GM12878 (cell line): Measurements from ENCODE around the gene TTC17. TPM values are rescaled to one million over a fixed set of nuclear protein-coding genes. Genes with fewer than 3 reads are reported as not detected.

ENCODE experiments used
- ATAC-seq: fragments of 200-7000 bp; cut with Tn5 transposase; 3 replicates; pipeline ENCODE4 v1.9.1; 2020; ENCODE audit warnings: mild to moderate bottlenecking, moderate library complexity
- BruUV-seq: library from RNA; stranded (reverse); fragments of 400-500 nt; replicated peaks from 2 replicates; lab custom pipeline; 2021; lab: Mats Ljungman, UMichigan
- CTCF ChIA-PET: fragments of 300-600 bp; sonication (Branson Sonifier 250); formaldehyde crosslinking; extraction: SDS; loops from one replicate; lab custom pipeline; 2021; ENCODE audit warnings: inconsistent platforms; lab: Yijun Ruan, JAX
- POLR2A ChIA-PET: fragments of 350-600 bp; formaldehyde crosslinking; extraction: SDS; loops from one replicate; lab custom pipeline; 2021; ENCODE audit warnings: inconsistent platforms; lab: Charles Lee
- RAD21 ChIA-PET: fragments of 300-600 bp; sonication (Branson Sonifier 250); formaldehyde crosslinking; loops from one replicate; lab custom pipeline; 2023; ENCODE audit warnings: antibody characterized with exemption; ENCODE audit not compliant: unreplicated experiment; lab: Charles Lee
- SMC1A ChIA-PET: fragments of 300-600 bp; sonication (Branson Sonifier 250); formaldehyde crosslinking; loops from one replicate; lab custom pipeline; 2023; ENCODE audit not compliant: unreplicated experiment, uncharacterized antibody; lab: Charles Lee
- DNase-seq: peaks from one replicate; pipeline ENCODE4 v3.0.0-alpha.2; 2011; ENCODE audit warnings: low read depth, low spot score
- FAIRE-seq: peaks from 3 replicates; lab custom pipeline; 2011; peaks lifted over from hg19 to GRCh38; lab: Jason Lieb, UNC
- H2AFZ ChIP-seq: 2 replicates; pipeline ENCODE4 v1.6.0; 2011; ENCODE audit warnings: low read depth, low read length, control low read depth; ENCODE audit not compliant: control insufficient read depth
- H3K27ac ChIP-seq: 2 replicates; pipeline ENCODE4 v1.5.1; 2011; ENCODE audit warnings: control low read depth; ENCODE audit not compliant: control insufficient read depth, insufficient read depth
- H3K27me3 ChIP-seq, 2 experiments: replicated peaks in 1 of 2; 2 replicates each; pipeline versions ENCODE4 v1.6.0 to v1.6.1; 2011; ENCODE audit warnings: low read length in 1 of 2; ENCODE audit not compliant: control insufficient read depth in 2 of 2, insufficient read depth in 2 of 2
- H3K36me3 ChIP-seq, 2 experiments: 2 replicates each; pipeline ENCODE4 v1.5.1; 2011; ENCODE audit warnings: low read length in 1 of 2; ENCODE audit not compliant: control insufficient read depth in 2 of 2, insufficient read depth in 2 of 2
- H3K4me1 ChIP-seq: 2 replicates; pipeline ENCODE4 v1.6.1; 2011; ENCODE audit warnings: mild to moderate bottlenecking, low read length, moderate library complexity, mixed read lengths; ENCODE audit not compliant: control insufficient read depth, insufficient read depth
- H3K4me2 ChIP-seq: 2 replicates; pipeline ENCODE4 v1.6.0; 2011; ENCODE audit warnings: control low read depth; ENCODE audit not compliant: control insufficient read depth, insufficient read depth
- H3K4me3 ChIP-seq: fragments of 200-600 bp; sonication (generic); 2 replicates; pipeline ENCODE4 v1.5.1; 2016
- H3K79me2 ChIP-seq: 2 replicates; pipeline ENCODE4 v1.6.0; 2011; ENCODE audit warnings: low read length; ENCODE audit not compliant: control insufficient read depth, insufficient read depth
- H3K9ac ChIP-seq: 2 replicates; pipeline ENCODE4 v1.8.0; 2011; ENCODE audit warnings: low read length, control low read depth, mixed read lengths; ENCODE audit not compliant: control insufficient read depth, insufficient read depth
- H3K9me3 ChIP-seq: replicated peaks from 3 replicates; pipeline ENCODE4 v1.5.1; 2011; ENCODE audit warnings: mild to moderate bottlenecking, low read length; ENCODE audit not compliant: control insufficient read depth, insufficient read depth
- H4K20me1 ChIP-seq: 2 replicates; pipeline ENCODE4 v1.6.0; 2011; ENCODE audit not compliant: control insufficient read depth, insufficient read depth
- EGR1 ChIP-seq, 2 experiments: IDR thresholded peaks; 1 replicate in 1 of 2; 2 replicates in 1 of 2; pipeline ENCODE4 v1.6.1; 2011 to 2012; ENCODE audit warnings: low read depth in 2 of 2, low read length in 2 of 2, borderline replicate concordance in 1 of 2, mild to moderate bottlenecking in 1 of 2, moderate library complexity in 1 of 2
- MXI1 ChIP-seq: fragments of 150-350 bp; IDR thresholded peaks from 2 replicates; pipeline ENCODE4 v1.6.1; 2011; ENCODE audit warnings: low read depth, mild to moderate bottlenecking, inconsistent platforms, low read length, improper control_type of control experiment
- NFYB ChIP-seq: IDR thresholded peaks from 2 replicates; pipeline ENCODE4 v1.6.1; 2011; ENCODE audit warnings: low read depth, mild to moderate bottlenecking, low read length, improper control_type of control experiment, moderate library complexity; ENCODE audit not compliant: insufficient read depth
- PAX8 ChIP-seq: fragments of 450-650 bp; IDR thresholded peaks from 2 replicates; pipeline ENCODE4 v1.6.1; 2017; ENCODE audit warnings: mild to moderate bottlenecking, moderate library complexity
- RBBP5 ChIP-seq: fragments of 200-600 bp; sonication (generic); conservative IDR thresholded peaks from 2 replicates; pipeline ENCODE4 v1.6.1; 2016
- SMAD1 ChIP-seq: fragments of 450-650 bp; IDR thresholded peaks from 2 replicates; pipeline ENCODE4 v1.6.1; 2018; ENCODE audit warnings: mild to moderate bottlenecking, low read depth; ENCODE audit not compliant: partially characterized antibody
- SMC3 ChIP-seq: IDR thresholded peaks from 2 replicates; pipeline ENCODE4 v1.6.1; 2011; ENCODE audit warnings: low read length, improper control_type of control experiment, borderline replicate concordance
- TAF1 ChIP-seq: IDR thresholded peaks from 2 replicates; pipeline ENCODE4 v1.6.1; 2011; ENCODE audit warnings: mild to moderate bottlenecking, low read depth, low read length, borderline replicate concordance
- WGBS: methylation state at CpG from one replicate; pipeline ENCODE4 v1.1.6; 2016; ENCODE audit warnings: low lambda C conversion rate; ENCODE audit not compliant: insufficient replicate concordance, insufficient coverage; ENCODE audit errors: missing lambda C conversion rate; 5-methylcytosine and 5-hydroxymethylcytosine counted together
- in situ Hi-C: fragments of 300-500 bp; cut with MboI; formaldehyde crosslinking; loops from 9 replicates; pipeline ENCODE4 v1.14.3; 2018; ENCODE audit warnings: mixed read lengths
- intact Hi-C: fragments of 100-400 bp; cut with micrococcal nuclease; formaldehyde crosslinking; loops from one replicate; pipeline ENCODE4 v1.14.2; 2022; ENCODE audit not compliant: unreplicated experiment
- polyA plus RNA-seq, 11 experiments: library from polyadenylated mRNA; depleted of rRNA in 4 of 11; unstranded in 6 of 11; stranded (reverse) in 5 of 11; fragments of >200 nt; fragmentation: Nextera tagmentation in 4 of 11; fragmentation: Illumina TruSeq in 1 of 11; extraction: Ambion mirVana in 4 of 11; extraction: Trizol in 1 of 11; gene quantifications; 1 replicate in 1 of 11; 2 replicates in 10 of 11; pipeline versions ENCODE4 v1.2.1 to v1.2.3, GENCODE V29; 2011 to 2016; ENCODE audit warnings: inconsistent platforms in 2 of 11, missing spikeins in 2 of 11, low read depth in 1 of 11
- total RNA-seq, 4 experiments: library from RNA; depleted of rRNA in 3 of 4; stranded (reverse); fragments of >200 nt in 3 of 4; fragmentation: Illumina TruSeq in 1 of 4; extraction: Trizol in 1 of 4; gene quantifications; 2 replicates each; pipeline versions ENCODE4 v1.2.1 to v1.2.3, GENCODE V29; 2013 to 2021

The TTC17 gene
- total and polyA plus RNA-seq, 10 of the 15 experiments (the other 5 are each of a cell fraction or from before 2014, with no cell fraction given), result 15.9 to 116 (median 41.5) TPM

GRCh38 chr11:43382614-43383013, 23.9 kb downstream of the TTC17 start:
- ChIA-PET POLR2A (no interaction called here), CTCF (no interaction called here), RAD21 (no interaction called here), SMC1A (no interaction called here)
- Histone ChIP-seq H3K27ac (no peak overlapping the region), H3K4me2 (no peak overlapping the region), H3K4me1 (no peaks in the 10 kb centered on the region), H4K20me1 (no peaks in the 10 kb centered on the region), H3K27me3 (no peaks in the 10 kb centered on the region), H3K9ac (no peak overlapping the region), H3K4me3 (no peak overlapping the region), H2AFZ (no peak overlapping the region), H3K36me3 (peaks cover 0 to 15% of the 10 kb centered on the region in 2 experiments; a peak in 3 of 4 replicates), H3K9me3 (no peaks in the 10 kb centered on the region), H3K79me2 (no peaks in the 10 kb centered on the region; the same call in 1 of the 2 replicates)
- no peak for TF ChIP-seq RBBP5
- TF ChIP-seq SMAD1, result no peak
- TF ChIP-seq EGR1 (IDR thresholded peaks at IDR 0.05; ENCODE audit: borderline replicate concordance in 1 of 2, low read depth in 2 of 2, low read length in 2 of 2), result no peak
- TF ChIP-seq MXI1, result no peak
- no peak for TF ChIP-seq SMC3
- no peak for TF ChIP-seq PAX8
- DNase-seq (no peak), ATAC-seq (no peak), FAIRE-seq (no peak)
- in situ Hi-C loops, result no loop called here
- BruUV-seq, result no TSS peak
- intact Hi-C loops, result no loop called here
- WGBS, result 100% methylated on average over 1 of the region's 1 CpG

GRCh38 chr11:43384393-43384792, 25.7 kb downstream of the TTC17 start:
- Histone ChIP-seq H3K9me3 (no peaks in the 10 kb centered on the region), H3K4me2 (no peak overlapping the region), H3K27ac (no peak overlapping the region), H3K9ac (no peak overlapping the region), H4K20me1 (no peaks in the 10 kb centered on the region), H3K36me3 (peaks cover 0 to 18% of the 10 kb centered on the region in 2 experiments; a peak in 3 of 4 replicates), H3K4me3 (no peak overlapping the region), H2AFZ (no peak overlapping the region), H3K27me3 (no peaks in the 10 kb centered on the region), H3K79me2 (no peaks in the 10 kb centered on the region; the same call in 1 of the 2 replicates), H3K4me1 (no peaks in the 10 kb centered on the region)
- ChIA-PET POLR2A (no interaction called here), RAD21 (no interaction called here), SMC1A (no interaction called here), CTCF (interaction anchor here (1.3 kb wide), 1 partner anchor 35 kb away, joined by 4 read pairs; no protein-coding TSS in a partner anchor)
- 92% methylated on average over 5 of the region's 5 CpGs for WGBS
- no peak for ATAC-seq
- no peak for FAIRE-seq
- intact Hi-C loops (no loop called here), in situ Hi-C loops (no loop called here)
- no peak for DNase-seq
- no TSS peak for BruUV-seq
- TF ChIP-seq TAF1, result no peak
- TF ChIP-seq NFYB, result no peak
